HFFc6 (cell line): Measurements from ENCODE around the gene CA6. TPM values are rescaled to one million over a fixed set of nuclear protein-coding genes. Genes with fewer than 3 reads are reported as not detected.
A peak's percentile ranks its signal among the peaks of the same experiment; 100 is the strongest.
"Not testable (repeated sequence)": the region's sequence is repeated elsewhere in the genome, so short reads cannot be mapped to it uniquely, and the experiment has no call there.

Experiments used
- DNase-seq: peaks from one replicate; pipeline ENCODE4 v3.0.0-alpha.2; 2018
- H3K27ac Mint-ChIP-seq: 2 replicates; pipeline ENCODE4 v1.8.0; 2020; ENCODE audit warnings: mild to moderate bottlenecking, mixed read lengths
- H3K27me3 Mint-ChIP-seq: 2 replicates; pipeline ENCODE4 v1.8.0; 2021; ENCODE audit warnings: mild to moderate bottlenecking, moderate library complexity, mixed read lengths; ENCODE audit not compliant: insufficient read depth
- H3K36me3 Mint-ChIP-seq: 2 replicates; pipeline ENCODE4 v1.8.0; 2021; ENCODE audit warnings: low read depth, mixed read lengths
- H3K4me1 Mint-ChIP-seq: 2 replicates; pipeline ENCODE4 v1.8.0; 2020; ENCODE audit warnings: low read depth, mixed read lengths
- H3K4me3 Mint-ChIP-seq: 2 replicates; pipeline ENCODE4 v1.8.0; 2020; ENCODE audit warnings: mild to moderate bottlenecking, moderate library complexity, mixed read lengths
- H3K9me3 Mint-ChIP-seq: 2 replicates; pipeline ENCODE4 v1.8.0; 2020; ENCODE audit warnings: mild to moderate bottlenecking, mixed read lengths
- total RNA-seq, 6 experiments: library from RNA; stranded (reverse); fragmentation: NEBNext Ultra II Directional; extraction: Animal tissue kit (Norgen Biotek cat#: 25700); gene quantifications; 2 replicates in 1 of 6; 3 replicates in 5 of 6; pipeline ENCODE4 v1.2.3, GENCODE V29; 2021
- TF ChIP-seq, protein P1 (sequence below): fragments of 200-600 bp; sonication (generic); IDR thresholded peaks from 2 replicates; pipeline ENCODE4 v1.5.0; 2021; ENCODE audit warnings: antibody characterized with exemption, mild to moderate bottlenecking

The CA6 gene
- total RNA-seq, 6 experiments from 2014 or later = not detected

DNA sequence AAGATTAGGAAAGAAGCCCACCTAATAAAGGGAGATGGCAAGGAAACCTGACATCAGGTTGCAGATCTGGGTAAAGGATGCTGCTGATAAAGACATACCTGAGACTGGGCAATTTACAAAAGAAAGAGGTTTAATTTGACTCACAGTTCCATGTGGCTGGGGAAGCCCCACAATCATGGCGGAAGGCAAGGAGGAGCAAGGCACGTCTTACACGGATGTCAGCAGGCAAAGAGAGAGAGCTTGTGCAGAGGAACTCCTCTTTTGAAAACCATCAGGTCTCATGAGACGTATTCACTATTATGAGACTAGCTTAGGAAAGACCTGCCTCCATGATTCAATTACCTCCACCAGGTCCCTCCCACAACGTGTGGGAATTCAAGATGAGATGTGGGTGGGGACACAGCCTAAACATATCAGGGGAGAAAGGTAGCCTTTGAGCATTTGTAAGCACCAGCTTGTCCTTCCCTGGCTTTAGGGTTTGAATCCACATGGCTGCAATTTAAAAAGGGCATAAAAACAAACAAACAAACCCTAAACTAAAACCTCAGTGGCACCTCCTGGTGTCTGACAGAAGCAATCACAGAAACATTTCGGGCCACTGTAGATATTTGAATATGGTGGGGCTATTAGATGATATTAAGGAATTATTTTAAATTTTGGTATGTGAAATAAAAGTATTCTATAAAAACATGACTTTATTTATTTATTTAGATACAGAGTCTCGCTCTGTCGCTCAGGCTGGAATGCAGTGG lies 47.4 kb downstream of the CA6 start:
- no peak overlapping the region for H3K4me3 Mint-ChIP-seq
- DNase-seq = no peak

DNA sequence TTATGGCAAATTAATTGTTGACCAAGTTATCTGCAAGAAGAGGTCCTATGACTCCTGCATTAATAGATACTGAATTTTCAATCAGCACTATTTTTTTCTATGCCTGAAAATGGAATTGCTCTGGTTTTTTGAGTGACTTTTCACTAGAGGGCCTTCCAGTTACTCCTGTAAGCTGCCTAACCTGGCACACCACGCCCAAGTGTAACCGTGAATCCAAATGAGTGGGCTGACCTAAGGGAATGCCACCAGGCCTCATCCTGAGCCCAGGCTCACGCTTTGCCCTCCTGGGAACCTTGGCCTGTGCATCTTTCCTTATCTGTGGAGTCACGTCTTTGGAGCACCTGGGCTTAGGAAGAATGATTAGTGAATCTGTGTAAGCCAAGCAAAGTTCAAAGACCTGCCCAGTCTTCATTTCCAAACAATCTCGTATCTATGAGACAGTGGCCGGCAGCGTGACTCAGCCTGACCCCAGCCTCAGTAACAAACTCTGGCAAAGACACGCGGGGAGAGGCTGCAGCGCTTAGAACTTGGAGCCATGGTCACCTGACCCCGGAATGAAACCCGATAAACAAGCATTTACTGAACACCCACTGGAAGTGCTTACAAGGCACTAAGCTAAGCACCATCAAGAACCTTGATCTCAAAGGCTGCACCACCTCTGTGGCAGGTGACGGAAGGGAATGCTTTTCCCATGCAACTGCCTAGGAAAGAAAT lies 48.5 kb downstream of the CA6 start:
- not testable (repeated sequence) for DNase-seq, H3K4me1 Mint-ChIP-seq, H3K9me3 Mint-ChIP-seq, H3K27ac Mint-ChIP-seq, H3K4me3 Mint-ChIP-seq, H3K27me3 Mint-ChIP-seq, H3K36me3 Mint-ChIP-seq

More for the DNA sequence above, 47.4 kb downstream of the CA6 start:
- peaks cover 8% of the 10 kb centered on the region for H3K4me1 Mint-ChIP-seq
- TF ChIP-seq, protein P1, sequence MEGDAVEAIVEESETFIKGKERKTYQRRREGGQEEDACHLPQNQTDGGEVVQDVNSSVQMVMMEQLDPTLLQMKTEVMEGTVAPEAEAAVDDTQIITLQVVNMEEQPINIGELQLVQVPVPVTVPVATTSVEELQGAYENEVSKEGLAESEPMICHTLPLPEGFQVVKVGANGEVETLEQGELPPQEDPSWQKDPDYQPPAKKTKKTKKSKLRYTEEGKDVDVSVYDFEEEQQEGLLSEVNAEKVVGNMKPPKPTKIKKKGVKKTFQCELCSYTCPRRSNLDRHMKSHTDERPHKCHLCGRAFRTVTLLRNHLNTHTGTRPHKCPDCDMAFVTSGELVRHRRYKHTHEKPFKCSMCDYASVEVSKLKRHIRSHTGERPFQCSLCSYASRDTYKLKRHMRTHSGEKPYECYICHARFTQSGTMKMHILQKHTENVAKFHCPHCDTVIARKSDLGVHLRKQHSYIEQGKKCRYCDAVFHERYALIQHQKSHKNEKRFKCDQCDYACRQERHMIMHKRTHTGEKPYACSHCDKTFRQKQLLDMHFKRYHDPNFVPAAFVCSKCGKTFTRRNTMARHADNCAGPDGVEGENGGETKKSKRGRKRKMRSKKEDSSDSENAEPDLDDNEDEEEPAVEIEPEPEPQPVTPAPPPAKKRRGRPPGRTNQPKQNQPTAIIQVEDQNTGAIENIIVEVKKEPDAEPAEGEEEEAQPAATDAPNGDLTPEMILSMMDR = peak; percentile 71
- peaks cover 2% of the 10 kb centered on the region for H3K27me3 Mint-ChIP-seq
- H3K27ac Mint-ChIP-seq = no peak overlapping the region
- no peaks in the 10 kb centered on the region for H3K9me3 Mint-ChIP-seq
- H3K36me3 Mint-ChIP-seq = no peaks in the 10 kb centered on the region

DNA sequence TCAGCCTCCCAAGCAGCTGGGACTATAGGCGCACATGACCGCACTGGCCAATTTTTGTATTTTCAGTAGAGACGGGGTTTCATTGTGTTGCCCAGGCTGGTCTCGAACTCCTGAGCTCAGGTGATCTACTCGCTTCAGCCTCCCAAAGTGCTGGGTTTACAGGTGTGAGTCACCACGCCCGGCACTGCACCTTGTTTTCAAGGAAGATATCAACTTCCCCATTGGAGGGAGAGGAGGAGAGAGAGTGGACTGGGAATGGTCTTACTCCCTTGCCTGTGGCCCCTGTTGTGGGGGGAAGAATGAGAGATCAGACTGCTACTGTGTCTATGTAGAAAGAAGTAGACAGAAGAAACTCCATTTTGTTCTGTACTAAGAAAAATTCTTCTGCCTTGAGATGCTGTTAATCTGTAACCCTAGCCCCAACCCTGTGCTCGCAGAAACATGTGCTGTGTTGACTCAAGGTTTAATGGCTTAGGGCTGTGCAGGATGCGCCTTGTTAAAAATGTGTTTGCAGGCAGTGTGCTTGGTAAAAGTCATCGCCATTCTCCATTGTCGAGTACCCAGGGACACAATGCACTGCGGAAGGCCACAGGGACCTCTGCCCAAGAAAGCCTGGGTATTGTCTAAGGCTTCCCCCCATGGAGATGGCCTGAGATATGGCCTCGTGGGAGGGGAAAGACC lies 56.0 kb downstream of the CA6 start:
- Mint-ChIP-seq H3K27me3 (peaks cover 16% of the 10 kb centered on the region), H3K4me1 (peaks cover 12% of the 10 kb centered on the region; the same call in 1 of the 2 replicates)
- DNase-seq, H3K36me3 Mint-ChIP-seq, H3K9me3 Mint-ChIP-seq, H3K27ac Mint-ChIP-seq, H3K4me3 Mint-ChIP-seq: not testable (repeated sequence)

DNA sequence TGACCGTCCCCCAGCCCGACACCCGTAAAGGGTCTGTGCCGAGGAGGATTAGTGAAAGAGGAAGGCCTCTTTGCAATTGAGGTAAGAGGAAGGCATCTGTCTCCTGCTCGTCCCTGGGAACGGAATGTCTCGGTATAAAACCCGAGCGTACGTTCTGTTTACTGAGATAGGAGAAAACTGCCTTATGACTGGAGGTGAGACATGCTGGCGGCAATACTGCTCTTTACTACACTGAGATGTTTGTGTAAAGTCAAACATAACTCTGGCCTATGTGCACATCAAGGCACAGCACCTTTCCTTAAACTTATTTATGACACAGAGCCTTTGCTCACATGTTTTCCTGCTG lies 56.5 kb downstream of the CA6 start:
- not testable (repeated sequence) for H3K27ac Mint-ChIP-seq, H3K36me3 Mint-ChIP-seq, H3K4me3 Mint-ChIP-seq, DNase-seq, H3K9me3 Mint-ChIP-seq
- Mint-ChIP-seq H3K4me1 (peaks cover 12% of the 10 kb centered on the region; the same call in 1 of the 2 replicates), H3K27me3 (peaks cover 16% of the 10 kb centered on the region)

GRCh38 chr1:9004031-9004699 lies 58.5 kb downstream of the CA6 start:
- no peaks in the 10 kb centered on the region for H3K9me3 Mint-ChIP-seq
- no peaks in the 10 kb centered on the region for H3K36me3 Mint-ChIP-seq
- no peak for DNase-seq
- no peak overlapping the region for H3K27ac Mint-ChIP-seq
- TF ChIP-seq, protein P1 = no peak
- H3K27me3 Mint-ChIP-seq = peaks cover 20% of the 10 kb centered on the region
- H3K4me3 Mint-ChIP-seq = no peak overlapping the region
- H3K4me1 Mint-ChIP-seq = peaks cover 12% of the 10 kb centered on the region; the same call in 1 of the 2 replicates

GRCh38 chr1:9004700-9005394 lies 59.2 kb downstream of the CA6 start:
- H3K4me3 Mint-ChIP-seq = no peak overlapping the region

More at GRCh38 chr1:9004700-9005394, 59.2 kb downstream of the CA6 start:
- no peaks in the 10 kb centered on the region for H3K36me3 Mint-ChIP-seq
- no peaks in the 10 kb centered on the region for H3K9me3 Mint-ChIP-seq
- peaks cover 12% of the 10 kb centered on the region; the same call in 1 of the 2 replicates for H3K4me1 Mint-ChIP-seq
- TF ChIP-seq, protein P1 = peak; percentile 98
- peaks cover 20% of the 10 kb centered on the region for H3K27me3 Mint-ChIP-seq
- peak; percentile 75 for DNase-seq
- H3K27ac Mint-ChIP-seq = no peak overlapping the region
